ENCODE data around the gene FOXA3. TPM values are rescaled to one million over a fixed set of nuclear protein-coding genes. Genes with fewer than 3 reads are reported as not detected.

The FOXA3 gene
- total RNA-seq, 4 donors from 2014 or later, result not detected

DNA sequence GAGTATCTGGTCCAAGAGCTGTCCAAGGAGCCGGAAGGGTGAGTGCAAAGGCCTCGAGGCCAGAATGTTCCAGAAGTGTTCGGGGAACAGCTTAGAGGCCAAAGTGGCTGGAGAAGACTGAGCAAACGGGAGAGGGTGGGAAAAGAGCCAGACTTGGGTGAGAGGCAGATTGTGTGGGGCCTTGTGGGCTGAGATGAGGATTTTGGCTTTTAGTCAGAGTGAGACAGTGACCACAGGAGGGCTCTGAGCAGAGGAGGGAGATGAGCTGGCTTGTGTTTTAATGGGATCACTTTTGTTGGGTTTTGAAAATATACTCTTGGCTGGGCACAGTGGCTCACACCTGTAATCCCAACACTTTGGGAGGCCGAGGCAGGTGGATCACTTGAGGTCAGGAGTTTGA lies 44.8 kb downstream of the FOXA3 start:
- TF ChIP-seq, protein P1, sequence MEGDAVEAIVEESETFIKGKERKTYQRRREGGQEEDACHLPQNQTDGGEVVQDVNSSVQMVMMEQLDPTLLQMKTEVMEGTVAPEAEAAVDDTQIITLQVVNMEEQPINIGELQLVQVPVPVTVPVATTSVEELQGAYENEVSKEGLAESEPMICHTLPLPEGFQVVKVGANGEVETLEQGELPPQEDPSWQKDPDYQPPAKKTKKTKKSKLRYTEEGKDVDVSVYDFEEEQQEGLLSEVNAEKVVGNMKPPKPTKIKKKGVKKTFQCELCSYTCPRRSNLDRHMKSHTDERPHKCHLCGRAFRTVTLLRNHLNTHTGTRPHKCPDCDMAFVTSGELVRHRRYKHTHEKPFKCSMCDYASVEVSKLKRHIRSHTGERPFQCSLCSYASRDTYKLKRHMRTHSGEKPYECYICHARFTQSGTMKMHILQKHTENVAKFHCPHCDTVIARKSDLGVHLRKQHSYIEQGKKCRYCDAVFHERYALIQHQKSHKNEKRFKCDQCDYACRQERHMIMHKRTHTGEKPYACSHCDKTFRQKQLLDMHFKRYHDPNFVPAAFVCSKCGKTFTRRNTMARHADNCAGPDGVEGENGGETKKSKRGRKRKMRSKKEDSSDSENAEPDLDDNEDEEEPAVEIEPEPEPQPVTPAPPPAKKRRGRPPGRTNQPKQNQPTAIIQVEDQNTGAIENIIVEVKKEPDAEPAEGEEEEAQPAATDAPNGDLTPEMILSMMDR (IDR thresholded peaks at IDR 0.05; ENCODE audit: low read depth), result no peak

DNA sequence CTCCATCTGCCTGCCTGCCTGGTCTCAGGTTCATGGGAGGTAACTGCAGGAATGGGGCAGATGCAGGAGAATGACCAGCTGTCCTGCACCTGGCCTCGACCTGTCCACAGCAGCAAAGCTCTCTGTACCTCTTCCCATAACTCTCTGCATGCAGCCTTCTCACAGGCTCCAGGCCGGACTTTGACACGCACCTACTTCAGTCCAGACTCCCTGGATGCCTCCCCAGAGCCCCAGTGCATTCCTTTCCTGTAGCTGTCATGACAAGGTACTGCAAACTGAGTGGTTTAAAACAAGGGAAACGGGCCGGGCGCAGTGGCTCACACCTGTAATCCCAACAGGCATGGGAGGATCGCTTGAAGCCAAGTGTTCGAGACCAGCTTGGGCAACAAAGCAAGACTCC lies 47.2 kb downstream of the FOXA3 start:
- TF ChIP-seq, protein P1 (IDR thresholded peaks at IDR 0.05; ENCODE audit: low read depth), result no peak

DNA sequence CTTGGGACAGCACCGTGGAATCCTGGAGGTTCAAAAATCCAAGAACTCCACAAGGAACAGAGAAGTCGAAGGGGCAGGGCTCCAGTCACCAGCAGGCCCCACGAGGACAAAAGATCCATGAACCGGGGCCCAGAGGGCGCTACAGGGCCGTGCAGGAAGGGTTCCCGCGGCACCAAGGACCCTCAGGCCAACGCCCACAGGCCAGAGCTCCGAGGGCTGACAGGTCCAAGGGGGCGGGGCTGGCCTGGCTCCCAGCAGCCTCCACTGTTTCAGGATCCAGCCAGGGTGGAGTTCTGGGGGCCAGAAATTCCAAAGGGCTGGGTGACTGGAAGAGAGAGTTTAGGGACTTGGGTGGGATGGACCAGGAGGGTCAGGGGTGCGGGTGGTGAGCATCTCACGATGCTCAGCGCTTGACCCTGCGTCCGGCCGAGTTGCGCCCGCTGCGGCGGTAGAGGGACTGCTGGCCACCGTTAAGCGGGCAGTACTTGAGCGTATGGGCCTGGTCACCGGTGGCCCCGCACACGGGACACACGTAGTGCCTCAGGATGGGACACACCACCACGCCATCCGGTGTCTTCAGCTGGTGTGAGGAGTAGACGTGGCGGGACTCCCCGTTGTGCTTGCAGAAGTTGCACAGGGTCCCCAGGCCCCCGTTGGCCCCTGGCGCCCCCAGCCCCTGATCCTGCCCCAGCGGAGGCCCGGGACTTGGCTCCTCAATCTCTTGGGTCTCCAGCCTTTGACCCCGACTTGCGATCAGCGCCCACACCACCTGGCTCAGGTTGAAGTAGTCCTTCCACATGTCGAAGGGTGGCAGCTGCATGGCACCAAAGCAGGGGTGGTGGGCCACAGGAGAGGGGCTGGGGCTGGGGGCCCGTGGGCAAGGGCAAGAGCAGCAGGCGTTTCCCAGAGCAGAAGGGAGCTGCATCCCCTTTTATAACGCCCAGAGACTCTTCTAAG lies 50.0 kb downstream of the FOXA3 start, which contains the start of gene NANOS2:
Gene NANOS2, minus strand, starts transcription at position 905 of the 957 bp plus-strand sequence. Its CDS starts 85 bp downstream, at position 820.
- TF ChIP-seq, protein P1 (IDR thresholded peaks at IDR 0.05; ENCODE audit: low read depth), result no peak

DNA sequence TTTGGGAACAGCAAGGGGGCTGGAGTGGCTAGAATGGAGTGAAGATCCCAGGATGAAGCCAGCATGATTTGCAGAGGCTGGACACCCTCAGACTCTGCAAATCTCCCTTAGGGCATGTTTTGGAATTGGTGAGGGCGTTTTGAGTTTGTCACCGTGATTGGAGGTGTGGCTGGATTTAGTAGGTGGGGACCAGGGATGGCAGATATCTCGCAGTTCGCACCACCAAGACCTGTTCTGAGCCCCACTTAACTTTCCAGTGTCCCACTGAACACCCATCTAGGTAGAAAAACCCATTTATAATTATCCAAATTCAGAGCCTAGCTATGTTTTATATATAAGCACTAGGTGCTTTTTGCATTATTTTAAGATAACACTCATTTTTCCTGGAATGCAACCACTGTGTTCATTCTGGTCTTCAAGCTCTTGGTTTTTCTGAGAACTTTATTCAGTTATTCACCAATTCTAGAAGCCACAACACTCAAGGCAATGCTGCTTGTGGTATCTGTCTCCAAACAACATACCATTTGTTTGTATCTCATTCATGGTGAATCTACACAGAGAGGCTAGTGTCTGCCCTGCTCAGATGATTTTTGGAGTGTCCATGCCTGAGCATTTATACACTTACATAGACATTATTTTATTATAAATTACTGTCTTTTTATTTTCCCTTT lies 53.4 kb downstream of the FOXA3 start:
- TF ChIP-seq, protein P1 (IDR thresholded peaks at IDR 0.05; ENCODE audit: low read depth), result no peak

DNA sequence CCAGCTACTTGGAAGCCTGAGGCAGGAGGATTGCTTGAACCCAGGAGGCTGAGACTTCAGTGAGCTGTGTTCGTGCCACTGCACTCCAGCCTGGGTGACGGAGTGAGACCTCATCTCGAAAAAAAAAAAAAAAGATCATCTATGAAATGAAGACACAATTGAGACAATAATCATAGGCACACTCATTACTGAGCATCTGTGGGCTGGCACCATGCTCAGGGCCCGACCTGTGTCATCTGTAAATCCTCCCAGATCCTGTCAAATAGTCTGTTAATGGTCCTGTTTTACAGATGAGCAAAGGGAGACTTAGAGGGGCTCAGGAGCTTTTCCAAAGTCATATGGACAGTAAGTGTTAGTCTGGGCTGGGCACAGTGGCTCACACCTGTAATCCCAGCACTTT lies 54.6 kb downstream of the FOXA3 start:
- TF ChIP-seq, protein P1 (IDR thresholded peaks at IDR 0.05; ENCODE audit: low read depth), result no peak

DNA sequence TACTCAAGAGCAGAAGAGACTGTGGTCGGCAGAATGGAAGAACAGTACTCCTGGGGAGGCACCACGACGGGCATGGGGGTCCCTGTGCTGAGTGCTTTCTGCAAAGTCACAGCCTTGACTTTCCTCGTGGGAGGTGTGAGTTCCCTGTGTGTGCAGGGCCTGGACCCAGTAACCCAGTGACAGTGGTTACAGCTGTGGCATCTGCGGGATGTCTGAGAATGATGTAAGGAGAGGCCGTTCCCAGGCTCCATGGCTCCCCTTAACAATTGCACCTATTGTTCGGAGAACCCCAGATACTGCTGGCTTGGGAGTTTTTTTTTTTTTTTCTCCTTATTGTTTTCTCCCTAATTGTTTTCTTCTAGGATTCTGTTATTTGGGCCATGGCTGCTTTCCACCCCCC lies 55.6 kb downstream of the FOXA3 start:
- TF ChIP-seq, protein P1 (IDR thresholded peaks at IDR 0.05; ENCODE audit: low read depth), result no peak

DNA sequence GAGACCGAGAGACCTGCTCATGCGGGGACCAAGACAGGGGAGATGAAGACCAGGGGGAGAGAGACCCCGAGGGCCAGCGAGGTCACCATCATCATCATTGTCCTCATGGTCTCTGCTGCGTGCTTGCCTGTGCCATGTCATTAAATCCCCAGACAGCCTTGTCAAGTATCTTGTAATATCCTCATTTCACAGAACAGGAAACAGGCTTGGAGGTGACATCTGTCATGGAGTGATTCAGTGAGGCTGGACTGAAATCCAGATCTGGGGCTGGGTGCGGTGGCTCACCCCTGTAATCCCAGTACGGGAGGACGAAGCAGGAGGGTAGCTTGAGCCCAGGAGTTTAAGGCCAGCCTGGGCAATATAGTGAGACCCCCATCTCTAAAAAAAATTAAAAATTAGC lies 56.3 kb downstream of the FOXA3 start:
- TF ChIP-seq, protein P1 (IDR thresholded peaks at IDR 0.05; ENCODE audit: low read depth), result no peak

Data from subcutaneous adipose tissue (tissue), 4 donors.